HG02610 (cell line): ENCODE measurements around the gene CPED1.

ENCODE experiments used
- ATAC-seq: cut with Tn5 transposase; IDR thresholded peaks from one replicate; pipeline ENCODE4 v1.9.1; 2021; ENCODE audit warnings: mild to moderate bottlenecking, moderate library complexity; ENCODE audit not compliant: unreplicated experiment

CPED1 gene

DNA sequence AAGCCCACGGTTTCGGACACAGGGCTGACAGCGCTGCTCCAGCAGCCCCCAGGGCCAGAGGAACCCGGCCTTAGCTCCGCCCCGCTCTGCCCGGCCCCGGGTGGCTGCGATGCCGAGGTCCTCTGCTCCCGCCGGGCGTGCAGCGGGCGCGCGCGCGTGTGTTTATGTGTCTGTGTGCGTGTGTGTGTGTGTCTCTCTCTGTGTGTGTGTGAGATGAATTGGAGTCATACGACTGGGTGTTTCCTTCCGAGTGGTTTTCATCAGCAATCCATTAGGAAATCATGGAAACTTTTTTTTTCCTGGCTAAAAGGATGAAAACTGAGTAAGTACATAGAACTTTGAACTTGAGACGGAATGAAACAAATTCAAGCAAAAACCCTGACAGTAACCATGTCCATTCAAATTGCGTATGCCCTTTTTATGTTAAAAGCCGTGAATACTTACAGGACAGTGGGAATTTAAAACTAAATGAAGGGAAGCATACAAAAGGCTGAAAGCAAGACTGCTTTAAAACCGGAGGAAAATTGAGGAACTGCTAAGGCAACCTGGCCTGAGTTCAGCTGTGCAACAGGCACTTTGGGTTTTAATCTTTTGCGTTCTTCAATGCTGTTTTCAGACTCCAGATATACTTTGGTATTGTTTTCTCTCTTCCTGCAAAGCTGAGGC, at the start of gene CPED1:
CPED1 (plus strand) TSS at position 121 of the 666 bp plus-strand sequence. CDS start 911 bp downstream, outside the sequence.
- ATAC-seq = peak; percentile 55

DNA sequence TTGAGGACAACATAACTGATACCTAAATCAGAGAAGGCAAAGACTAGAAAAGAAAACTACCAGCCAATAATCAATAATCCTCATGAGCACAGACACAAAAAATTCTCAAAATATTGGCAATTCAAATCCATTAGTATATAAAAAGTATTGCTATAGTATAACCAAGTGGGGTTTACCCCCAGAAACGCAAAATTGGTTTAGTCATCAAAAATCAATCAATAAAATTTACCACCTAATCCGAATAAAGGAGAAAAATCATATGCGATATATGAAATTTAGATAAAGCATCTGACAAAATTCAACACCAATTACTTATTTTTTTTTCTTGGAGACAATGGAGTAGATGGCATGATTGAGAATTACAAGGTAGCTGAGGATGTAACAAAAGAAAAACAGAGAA, 49.2 kb upstream of the CPED1 start:
- ATAC-seq = no peak

DNA sequence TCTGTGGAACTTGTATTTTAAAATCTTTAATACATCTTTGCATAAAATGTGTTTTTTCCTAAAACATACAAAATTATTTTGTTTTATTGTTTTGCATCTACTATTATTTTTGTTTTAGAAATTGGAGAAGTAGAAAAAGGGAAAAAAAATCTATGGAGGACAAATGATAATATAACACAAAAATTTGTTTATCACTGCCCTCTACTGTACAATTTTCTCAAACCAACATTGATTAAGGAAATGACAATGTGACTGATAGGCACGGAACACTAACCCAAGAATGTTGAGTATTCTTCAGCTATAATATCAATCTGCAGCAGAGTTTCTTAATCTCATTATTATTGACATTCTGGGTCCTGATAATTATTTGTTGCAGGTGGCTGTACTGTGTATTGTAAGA, 47.4 kb upstream of the CPED1 start:
- ATAC-seq = no peak

DNA sequence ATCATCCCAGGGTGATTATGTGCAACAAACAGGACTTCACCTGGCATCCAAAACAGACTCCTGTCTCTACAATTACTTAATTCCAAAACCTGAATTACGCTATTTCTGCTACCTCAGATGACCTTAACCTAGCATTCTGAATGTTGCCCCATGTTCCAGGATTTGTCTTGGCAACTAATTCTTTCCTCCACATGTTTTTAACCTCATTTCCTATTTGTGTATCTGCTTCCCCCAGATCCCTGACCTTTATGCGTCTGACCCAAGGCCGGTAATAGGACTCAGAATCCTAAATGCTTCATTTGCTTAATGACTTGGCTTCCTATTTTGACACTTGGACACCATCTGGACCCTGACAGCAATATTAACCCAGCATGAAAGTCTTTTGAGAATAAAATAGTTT, 46.7 kb upstream of the CPED1 start:
- ATAC-seq = no peak

DNA sequence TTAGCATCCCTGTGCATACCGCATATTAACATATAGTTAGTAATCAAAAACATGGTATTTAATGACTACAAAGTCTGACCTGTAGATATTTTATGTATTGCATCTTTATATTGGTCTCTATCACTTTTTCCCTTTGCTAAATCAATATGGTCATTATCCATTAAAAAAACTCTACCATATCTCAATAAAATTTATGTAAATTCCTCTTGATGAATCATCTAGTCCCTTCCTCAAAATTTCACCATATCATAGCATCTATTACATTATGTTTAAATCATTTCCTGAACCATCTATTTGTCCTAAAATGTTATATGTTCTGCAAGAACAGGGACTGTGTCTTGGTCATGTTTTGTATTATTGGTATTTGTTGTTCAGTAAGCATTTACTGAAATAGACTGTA, 45.6 kb upstream of the CPED1 start:
- ATAC-seq = no peak

DNA sequence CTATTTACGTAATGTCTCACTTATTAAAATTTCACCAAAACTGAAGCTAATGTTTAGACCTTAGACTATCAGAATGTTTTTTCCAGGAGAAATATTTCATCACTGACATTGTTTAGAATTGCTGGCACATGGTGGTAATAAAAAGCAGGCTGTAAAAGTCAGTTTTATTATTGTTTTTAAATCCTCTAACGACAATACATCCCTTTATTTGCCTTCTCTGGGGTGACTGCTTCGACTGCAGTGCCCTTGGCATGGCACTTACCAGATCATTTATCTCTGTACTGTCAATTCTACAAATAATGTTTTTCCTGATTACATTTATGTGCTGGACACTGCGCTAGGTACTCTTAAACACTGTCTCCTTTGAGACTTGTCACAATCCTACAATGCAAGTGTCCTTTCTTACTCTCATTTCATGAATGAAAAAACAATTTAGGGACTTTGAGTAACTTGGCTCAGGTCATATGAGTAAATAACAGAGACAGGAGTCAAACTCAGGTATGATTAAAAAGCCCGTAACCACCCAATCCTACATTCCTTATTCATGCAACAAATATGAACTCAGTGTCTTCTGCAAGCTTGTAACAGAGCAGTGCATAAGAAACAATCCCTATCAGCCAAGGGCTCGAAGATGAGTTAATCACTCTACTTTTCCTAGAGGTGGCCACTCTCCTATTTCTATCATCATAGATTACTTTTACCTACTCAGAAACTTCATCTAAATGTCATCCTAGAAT, 43.5 kb upstream of the CPED1 start:
- no peak for ATAC-seq

DNA sequence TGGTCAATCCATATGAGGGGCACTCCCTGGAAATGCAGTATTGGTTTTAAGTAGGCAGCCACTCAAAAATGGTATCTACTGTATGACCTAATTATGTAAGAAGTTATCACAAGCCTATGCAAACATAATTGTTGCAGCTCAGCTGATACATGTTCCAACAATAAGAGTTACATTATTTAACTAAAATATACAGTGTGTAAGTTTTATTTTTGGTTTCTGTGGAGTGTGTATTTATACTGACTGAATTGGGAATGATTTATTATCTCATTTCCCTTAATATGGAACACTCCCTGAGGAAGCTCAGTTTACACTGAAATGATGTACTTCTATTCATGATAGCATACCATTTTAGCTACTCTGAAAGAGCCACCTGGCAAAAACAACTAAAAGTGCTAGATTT, 40.5 kb upstream of the CPED1 start:
- no peak for ATAC-seq

DNA sequence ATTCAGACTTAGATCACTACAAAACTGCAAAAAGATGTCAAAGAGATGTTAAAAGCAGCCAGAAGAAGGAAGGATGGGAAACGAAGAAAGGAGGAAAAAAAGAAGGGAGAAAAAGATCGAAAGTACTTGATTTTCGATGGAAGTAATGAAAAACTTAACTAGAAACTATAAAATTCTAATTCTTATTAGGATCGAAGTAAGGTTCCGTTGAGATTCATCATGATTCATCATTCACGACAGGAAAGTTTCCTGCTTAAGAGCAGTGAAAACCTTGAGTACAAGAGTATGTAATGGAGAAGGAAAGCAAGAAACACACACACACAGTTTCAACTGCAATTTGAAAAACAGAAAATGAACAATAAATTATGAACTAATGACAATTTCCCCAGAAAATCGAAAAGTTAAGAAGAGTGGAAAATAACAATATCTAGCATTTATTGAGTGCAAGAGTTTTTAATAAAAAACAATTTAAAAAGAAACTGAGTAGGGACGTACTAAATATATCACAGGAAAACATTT, 39.1 kb upstream of the CPED1 start:
- ATAC-seq = no peak

DNA sequence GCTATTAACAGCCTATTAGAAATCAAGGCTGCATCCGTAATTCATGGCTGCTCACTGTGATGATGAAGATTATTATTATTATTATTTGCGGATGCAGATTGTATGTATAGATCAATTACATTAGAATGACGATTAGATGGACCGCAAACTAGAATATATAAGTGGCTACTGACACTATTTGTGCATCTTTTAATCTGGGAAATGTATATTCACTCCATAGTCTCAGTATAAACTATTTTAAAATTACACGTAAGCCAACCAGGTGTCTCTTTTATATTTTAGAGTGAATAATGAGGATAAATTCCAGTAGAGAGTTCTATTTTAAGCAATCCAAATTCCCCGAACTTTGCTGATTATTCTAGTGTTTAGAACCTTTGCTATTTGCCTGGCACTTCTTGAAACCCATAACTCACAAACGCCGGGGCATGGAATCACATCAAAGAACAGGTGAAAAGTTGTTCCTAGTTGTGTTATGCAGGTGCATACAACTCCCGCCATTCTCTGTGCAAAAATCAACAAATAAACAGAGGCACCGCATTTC, 38.4 kb upstream of the CPED1 start:
- no peak for ATAC-seq

DNA sequence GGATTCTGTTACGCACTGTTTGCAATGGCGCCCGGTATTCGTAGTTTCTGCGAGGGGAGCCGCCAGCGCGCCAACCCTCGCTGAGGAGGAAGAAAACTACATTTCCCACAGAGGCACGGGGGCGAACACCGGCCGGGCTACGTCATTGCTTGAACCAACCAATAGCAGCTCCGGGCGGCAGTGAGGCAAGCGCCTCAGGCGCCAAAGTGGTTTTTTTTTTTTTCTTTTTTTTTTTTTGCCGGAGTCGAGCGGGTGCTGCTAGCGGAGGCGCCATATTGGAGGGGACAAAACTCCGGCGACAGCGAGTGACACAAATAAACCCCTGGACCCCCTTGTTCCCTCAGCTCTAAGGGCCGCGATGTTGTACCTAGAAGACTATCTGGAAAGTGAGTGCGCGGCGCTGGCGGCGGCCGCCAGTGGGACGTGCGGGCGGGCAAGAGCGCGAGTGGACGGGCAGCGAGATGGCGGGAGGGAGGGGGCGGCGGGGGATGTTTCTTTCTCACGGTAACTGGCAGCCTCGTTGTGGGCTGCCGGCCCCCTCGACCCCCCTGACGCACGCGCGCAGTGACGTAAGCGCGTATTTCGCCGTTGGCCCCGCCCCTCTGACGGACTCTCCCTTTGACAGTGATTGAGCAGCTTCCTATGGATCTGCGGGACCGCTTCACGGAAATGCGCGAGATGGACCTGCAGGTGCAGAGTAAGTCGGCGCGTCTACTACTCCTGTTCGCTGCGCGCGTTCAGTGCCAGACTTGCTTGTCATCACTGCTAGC, 37.8 kb upstream of the CPED1 start, which contains the start of gene ING3:
ING3 (plus strand) TSS at position 239 of the 770 bp plus-strand sequence; CDS start at position 359, 120 bp downstream.
- peak; percentile 98 for ATAC-seq

DNA sequence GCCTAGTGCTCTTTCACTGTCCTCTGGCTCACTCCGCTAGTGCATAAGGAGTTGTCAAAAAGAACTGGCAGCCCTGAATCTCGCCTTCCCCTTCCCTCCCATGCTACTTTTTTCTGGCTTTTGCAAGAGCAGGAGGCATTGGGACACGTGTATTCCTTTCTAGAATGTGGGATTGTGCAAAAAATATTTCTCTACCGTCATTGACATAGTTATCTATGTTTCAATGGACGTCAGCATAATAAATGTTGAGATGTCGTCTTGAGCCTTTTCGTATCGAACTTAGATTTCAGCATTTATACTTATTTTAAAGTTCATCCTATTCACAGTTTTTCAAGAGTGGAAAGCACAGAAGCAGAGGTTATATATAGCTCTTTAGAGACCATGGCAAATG, 37.2 kb upstream of the CPED1 start:
- no peak for ATAC-seq

DNA sequence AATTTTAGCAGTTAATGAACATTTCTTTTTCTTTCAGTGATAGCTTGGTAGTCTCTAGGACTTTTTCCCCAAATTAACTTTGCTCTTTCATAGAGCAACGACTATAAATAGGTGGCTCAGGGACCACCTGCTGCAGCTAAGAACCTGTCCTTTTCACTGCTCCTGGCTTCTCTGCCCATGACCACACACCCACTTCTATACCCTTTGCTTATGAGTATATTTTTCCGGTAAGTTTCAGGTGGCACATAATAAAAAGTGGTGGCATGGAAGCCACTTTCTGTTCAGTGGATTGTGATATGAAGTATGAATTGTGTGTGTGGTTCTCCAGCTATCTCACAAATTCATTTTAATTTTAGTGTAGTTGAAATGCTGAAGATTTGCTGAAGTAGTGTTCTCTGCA, 36.7 kb upstream of the CPED1 start:
- ATAC-seq = no peak

DNA sequence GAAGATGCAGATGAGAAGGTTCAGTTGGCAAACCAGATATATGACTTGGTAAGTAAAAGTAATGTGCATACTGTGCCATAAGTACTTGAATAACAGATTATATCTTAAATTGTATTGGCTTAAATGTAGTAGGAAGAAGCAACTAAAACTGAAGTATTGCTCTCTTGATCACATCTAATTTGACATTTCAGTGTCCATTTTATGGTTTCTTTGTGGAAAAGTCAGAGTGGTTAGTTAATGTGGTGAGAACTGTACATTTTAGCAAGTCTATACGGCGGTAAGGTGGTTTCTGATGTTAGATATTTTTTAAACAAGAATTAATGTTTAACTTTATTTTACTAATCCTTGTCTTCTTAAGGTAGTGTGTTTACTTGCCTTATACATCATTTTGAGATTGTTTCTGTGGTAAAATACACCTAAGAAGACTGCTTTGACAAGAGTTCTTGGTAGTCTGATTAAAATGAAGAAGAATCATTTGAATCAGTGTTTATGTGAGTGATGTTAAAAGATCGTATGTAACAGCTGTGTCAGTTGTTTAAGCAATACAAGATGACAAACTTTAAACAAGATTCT, 32.8 kb upstream of the CPED1 start:
- ATAC-seq = peak; percentile 57

DNA sequence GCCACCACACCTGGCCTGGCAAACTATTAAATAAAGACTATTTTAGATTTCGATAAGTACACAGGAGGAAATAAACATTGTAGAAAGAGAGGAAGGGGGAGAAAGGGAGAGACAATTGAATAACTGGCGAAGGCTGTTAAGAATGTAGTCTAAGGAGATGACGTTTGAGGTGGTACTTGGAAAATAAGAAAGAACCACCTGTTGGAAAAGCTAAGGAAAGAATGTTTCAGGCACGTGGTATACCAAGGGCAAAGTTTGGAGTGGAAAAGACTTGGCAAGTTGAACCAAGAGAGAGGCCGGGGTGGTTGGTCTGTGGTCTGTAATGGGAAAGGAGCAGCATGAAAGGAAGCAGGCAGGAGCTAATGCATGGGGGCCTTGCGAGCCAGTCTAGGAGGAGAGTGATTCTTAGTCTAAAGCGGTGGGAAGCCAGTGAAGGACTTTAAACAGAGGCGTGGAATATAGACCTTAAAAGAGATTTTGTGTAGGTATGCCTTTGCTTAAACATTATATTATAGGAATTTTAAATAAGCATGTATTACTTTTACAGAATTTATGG, 28.5 kb upstream of the CPED1 start:
- no peak for ATAC-seq

DNA sequence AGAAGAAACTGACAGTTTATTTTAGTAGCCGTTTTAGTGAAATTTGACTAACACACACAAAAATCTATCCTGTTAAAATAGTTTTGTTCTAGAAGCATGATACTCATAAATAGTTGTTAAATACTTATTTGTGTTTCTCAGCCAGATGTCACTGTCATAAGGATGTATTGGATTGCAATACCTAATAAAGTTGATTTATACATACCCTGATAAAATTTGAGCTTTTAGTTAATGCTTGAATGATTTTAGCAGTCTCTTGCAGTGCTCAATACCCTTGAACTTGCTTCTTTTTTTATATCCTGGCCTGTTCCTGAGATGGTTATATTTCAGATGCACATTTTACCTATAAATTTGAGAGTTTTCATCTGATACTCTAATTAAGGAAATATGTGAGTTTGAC, 27.8 kb upstream of the CPED1 start:
- no peak for ATAC-seq

DNA sequence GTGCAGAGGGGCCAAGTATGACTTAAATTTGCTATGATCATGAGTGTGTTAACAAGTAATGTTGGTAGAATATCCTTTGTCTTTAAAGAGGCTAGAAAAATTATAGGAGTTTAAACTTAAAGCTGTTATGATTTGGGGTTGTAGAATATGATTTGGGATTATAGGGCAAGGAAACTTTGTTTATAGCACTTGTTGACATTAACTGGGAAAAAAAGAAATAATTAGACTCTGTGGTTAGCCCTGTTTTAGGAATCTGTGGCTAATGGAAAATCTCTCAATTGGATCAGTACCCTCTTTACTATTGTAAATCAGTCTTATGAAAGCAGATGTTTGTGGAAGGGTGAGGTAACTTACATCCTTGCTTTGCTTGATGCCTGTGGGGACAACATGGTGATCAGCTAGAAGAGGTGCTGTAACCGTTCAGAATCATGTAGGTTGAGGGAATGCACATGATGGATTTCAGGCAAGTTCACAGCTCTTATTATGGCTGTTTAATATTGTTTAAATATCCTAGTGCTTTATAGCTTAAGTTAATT, 26.8 kb upstream of the CPED1 start:
- ATAC-seq = no peak

DNA sequence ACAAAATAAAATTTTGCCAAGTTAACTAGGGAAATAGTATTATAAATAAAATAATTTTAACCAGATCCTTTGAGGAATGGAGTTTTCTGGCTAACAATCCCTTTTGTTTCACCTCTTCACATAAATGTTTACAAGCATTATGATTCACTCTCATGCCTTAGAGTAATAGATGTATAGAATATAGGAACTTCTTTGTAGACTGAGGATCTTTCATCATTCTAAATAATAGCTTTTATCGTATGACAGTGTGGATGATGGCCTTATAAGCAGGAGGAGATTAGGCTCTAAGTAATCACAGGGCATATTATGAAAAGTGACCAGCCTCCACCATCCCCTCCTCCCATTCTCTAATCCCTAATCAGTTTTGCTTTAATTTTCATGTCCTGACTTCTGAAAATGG, 24.4 kb upstream of the CPED1 start:
- ATAC-seq = no peak

DNA sequence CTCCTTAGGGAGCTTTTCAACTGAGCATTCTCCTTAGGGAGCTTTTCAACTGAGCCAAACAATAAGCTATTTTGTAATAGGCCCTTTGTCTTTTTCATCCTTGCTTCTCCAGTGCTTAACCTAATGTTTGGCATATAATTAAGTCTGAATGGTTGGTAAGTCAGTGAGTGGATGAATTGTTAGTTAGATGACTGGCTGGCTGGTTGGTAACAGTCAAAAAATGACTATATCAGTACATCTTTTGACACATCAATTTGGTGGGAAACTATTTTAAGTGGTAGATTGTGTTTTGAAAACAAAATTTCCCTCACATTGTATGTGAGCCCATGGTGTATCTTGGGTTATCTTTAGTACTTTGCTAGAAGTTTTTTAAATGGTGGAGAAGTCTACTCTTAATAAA, 21.6 kb upstream of the CPED1 start:
- peak; percentile 67 for ATAC-seq

DNA sequence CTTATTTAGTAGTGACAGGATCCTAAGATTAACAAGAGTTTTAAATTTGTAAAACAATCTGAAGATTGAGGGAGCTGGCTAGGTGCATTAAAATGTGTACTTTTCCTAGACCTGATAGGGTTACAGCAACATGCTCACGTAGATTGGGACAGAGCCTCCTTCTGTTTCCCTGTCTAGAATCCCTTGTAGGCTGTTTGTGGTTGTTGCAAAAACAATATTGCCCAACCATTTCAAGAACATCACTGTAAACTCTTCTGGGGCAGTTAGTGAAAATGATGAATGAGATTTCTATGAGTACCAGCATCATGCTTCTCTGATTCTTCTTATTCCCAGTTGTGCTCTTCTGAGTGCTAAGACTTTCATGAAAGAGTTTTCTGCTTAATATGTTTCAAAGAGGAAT, 14.7 kb upstream of the CPED1 start:
- ATAC-seq = no peak

DNA sequence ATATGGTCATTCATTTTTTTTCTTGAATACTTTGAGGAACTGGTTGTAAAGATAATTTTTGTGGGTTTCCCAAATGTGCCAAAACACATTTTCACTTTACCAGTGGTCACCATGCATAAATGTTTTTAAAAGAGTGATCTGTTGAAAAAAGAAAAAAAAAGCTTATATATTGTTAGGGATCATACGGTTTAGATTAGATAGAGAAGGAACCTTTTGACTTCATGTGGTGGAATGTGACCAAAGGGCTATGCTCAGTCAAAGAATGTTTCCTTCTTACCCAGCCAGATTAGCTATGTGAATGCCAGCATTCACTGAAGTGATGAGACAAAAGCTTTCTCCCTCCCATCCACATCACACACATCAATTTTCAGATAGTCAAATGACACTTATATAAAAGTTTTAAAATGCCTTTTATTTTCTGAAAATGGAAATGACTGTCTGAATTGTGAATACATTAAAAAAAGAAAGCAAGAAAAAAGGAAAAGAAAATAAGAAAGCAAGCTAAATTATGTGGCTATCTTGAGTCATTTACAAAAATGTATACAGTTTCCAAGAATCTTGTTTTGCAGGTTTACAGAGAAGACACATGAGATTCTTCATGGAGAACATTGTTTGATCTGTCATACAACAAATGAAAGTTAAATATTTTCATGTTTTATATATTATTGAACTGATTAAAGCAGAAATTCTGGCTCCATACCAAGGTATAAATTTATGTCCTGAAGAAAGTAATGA, 8.6 kb upstream of the CPED1 start:
- ATAC-seq = no peak
